Measurements from ENCODE around the gene USP7. TPM values are rescaled to one million over a fixed set of nuclear protein-coding genes. Genes with fewer than 3 reads are reported as not detected.

USP7 gene
- total RNA-seq, 2 donors from 2014 or later = 60.2 to 84.9 TPM

DNA sequence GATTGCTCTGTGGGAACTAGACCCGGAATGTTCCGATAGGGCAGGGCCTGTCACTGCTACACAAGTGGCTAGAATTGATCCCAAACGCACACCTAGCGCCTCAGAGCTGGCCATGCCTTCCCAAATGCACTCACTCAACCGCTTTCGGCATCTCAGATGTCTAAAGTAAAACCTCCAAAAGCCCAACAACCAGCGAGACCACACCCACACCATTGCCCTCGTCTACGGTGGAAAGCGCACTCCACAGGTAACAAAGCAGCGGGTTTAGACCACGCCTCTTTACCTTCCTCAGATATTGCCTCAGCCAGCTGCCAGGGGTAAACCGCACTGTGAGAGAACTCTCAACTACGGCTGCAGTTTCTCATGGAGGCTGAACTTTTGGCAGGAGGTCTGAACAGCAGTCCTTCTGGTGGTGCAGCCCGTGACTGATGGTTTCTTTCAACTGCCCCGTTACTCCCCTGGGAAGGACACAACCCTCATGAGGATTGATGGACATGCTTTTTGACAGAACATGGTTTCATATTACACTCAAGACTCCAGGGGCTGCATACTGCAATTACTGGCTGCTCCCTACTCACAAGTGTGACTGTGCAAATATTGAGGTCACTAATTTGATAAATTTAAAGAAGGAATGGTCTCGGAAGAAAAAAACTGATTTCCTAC lies 34.5 kb downstream of the USP7 start:
- DNase-seq (ENCODE audit: low spot score) = no peak
- H3K4me1 ChIP-seq (replicated peaks) = no peaks in the 10 kb centered on the region
- intact Hi-C loops (cut with DNase I) = no loop called here
- no peaks in the 10 kb centered on the region for H3K36me3 ChIP-seq
- no peaks in the 10 kb centered on the region for H3K27me3 ChIP-seq (replicated peaks; ENCODE audit: insufficient read depth)
- no peaks in the 10 kb centered on the region for H3K9me3 ChIP-seq
- no peak overlapping the region for H3K4me3 ChIP-seq
- no peak for TF ChIP-seq POLR2A (IDR thresholded peaks at IDR 0.05)
- no peak for TF ChIP-seq POLR2AphosphoS5 (IDR thresholded peaks at IDR 0.05)
- TF ChIP-seq CTCF (IDR thresholded peaks at IDR 0.05) = no peak
- no peak overlapping the region for H3K27ac ChIP-seq
- 91% methylated on average over 17 of the region's 17 CpGs for WGBS

GRCh38 chr16:8928467-8928957 lies 35.2 kb downstream of the USP7 start:
- WGBS = 87% methylated on average over 10 of the region's 10 CpGs
- DNase-seq (ENCODE audit: low spot score) = no peak
- H3K27me3 ChIP-seq (replicated peaks; ENCODE audit: insufficient read depth) = no peaks in the 10 kb centered on the region
- no peak for TF ChIP-seq CTCF (IDR thresholded peaks at IDR 0.05)
- no peak for TF ChIP-seq POLR2A (IDR thresholded peaks at IDR 0.05)
- TF ChIP-seq POLR2AphosphoS5 (IDR thresholded peaks at IDR 0.05) = no peak
- no peak overlapping the region for H3K4me3 ChIP-seq
- no peaks in the 10 kb centered on the region for H3K36me3 ChIP-seq
- no peak overlapping the region for H3K27ac ChIP-seq
- intact Hi-C loops (cut with DNase I) = no loop called here
- no peaks in the 10 kb centered on the region for H3K4me1 ChIP-seq (replicated peaks)
- H3K9me3 ChIP-seq = no peaks in the 10 kb centered on the region

GRCh38 chr16:8926827-8927226 lies 36.9 kb downstream of the USP7 start:
- no peaks in the 10 kb centered on the region for H3K27me3 ChIP-seq (replicated peaks; ENCODE audit: insufficient read depth)
- no peak overlapping the region for H3K27ac ChIP-seq
- no peaks in the 10 kb centered on the region for H3K9me3 ChIP-seq
- H3K4me3 ChIP-seq = no peak overlapping the region
- no peaks in the 10 kb centered on the region for H3K36me3 ChIP-seq
- DNase-seq (ENCODE audit: low spot score) = no peak
- WGBS = 96% methylated on average over 11 of the region's 11 CpGs
- TF ChIP-seq CTCF (IDR thresholded peaks at IDR 0.05) (no peak), POLR2A (IDR thresholded peaks at IDR 0.05) (no peak), POLR2AphosphoS5 (IDR thresholded peaks at IDR 0.05) (no peak)
- intact Hi-C loops (cut with DNase I) = no loop called here
- H3K4me1 ChIP-seq (replicated peaks) = no peaks in the 10 kb centered on the region

DNA sequence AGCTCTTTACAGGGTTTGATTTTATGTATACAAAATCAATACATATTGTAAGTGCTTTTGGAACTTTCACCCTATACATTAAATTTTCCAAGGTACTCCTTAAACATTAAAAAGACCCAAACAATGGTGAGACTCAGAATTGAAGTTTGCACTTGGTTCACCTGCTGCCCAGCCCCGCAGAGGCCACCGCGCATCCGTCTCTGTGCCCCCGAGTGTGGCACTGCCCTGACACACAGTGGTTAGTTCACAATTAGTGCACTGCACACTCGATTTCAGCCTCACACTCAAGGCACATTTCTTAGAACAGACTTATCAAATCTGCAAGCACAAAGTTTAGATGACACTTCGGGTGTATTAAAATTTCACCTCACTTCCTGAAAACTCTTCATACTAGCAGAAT lies 38.3 kb downstream of the USP7 start:
- Histone ChIP-seq H3K36me3 (no peaks in the 10 kb centered on the region), H3K4me1 (replicated peaks) (no peaks in the 10 kb centered on the region), H3K4me3 (no peak overlapping the region), H3K27ac (no peak overlapping the region), H3K9me3 (no peaks in the 10 kb centered on the region), H3K27me3 (replicated peaks; ENCODE audit: insufficient read depth) (no peaks in the 10 kb centered on the region)
- intact Hi-C loops (cut with DNase I) = no loop called here
- DNase-seq (ENCODE audit: low spot score) = no peak
- TF ChIP-seq CTCF (IDR thresholded peaks at IDR 0.05) (no peak), POLR2A (IDR thresholded peaks at IDR 0.05) (no peak), POLR2AphosphoS5 (IDR thresholded peaks at IDR 0.05) (no peak)
- 92% methylated on average over 7 of the region's 7 CpGs for WGBS

DNA sequence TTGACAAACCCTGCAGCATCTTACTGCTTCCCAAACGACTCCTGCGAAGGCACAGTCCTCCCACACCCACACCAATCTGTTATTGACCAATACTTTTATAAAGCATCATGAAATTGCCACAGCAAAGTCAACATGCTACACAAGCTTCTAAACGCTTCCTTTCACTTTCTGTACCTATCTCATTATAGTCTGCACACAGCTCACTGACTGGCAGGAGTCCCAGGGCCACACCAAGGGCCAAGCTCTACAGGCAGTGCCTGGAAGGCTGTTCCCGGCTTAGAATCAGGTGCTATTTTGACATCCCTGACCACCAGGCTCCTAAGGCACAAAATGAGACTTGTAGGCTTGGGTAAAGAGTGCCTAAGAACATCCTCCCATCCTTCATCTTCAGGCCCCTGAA lies 39.5 kb downstream of the USP7 start:
- H3K36me3 ChIP-seq = no peaks in the 10 kb centered on the region
- intact Hi-C loops (cut with DNase I) = no loop called here
- no peaks in the 10 kb centered on the region for H3K9me3 ChIP-seq
- H3K27me3 ChIP-seq (replicated peaks; ENCODE audit: insufficient read depth) = no peaks in the 10 kb centered on the region
- peak; percentile 71 for TF ChIP-seq POLR2AphosphoS5 (IDR thresholded peaks at IDR 0.05)
- no peak for TF ChIP-seq CTCF (IDR thresholded peaks at IDR 0.05)
- TF ChIP-seq POLR2A (IDR thresholded peaks at IDR 0.05) = no peak
- WGBS = 61% methylated on average over 4 of the region's 4 CpGs
- H3K27ac ChIP-seq = no peak overlapping the region
- H3K4me1 ChIP-seq (replicated peaks) = peaks cover 6% of the 10 kb centered on the region
- DNase-seq (ENCODE audit: low spot score) = peak; percentile 60
- H3K4me3 ChIP-seq = no peak overlapping the region

Measured in prostate gland (tissue), 2 donors.